GM12872 (cell line): ENCODE data around the gene BRD4.

Experiments
- TF ChIP-seq, protein P1 (sequence below): IDR thresholded peaks from 3 replicates; pipeline ENCODE4 v1.5.1; 2011; ENCODE audit warnings: low read depth, mild to moderate bottlenecking, low read length, moderate library complexity; ENCODE audit not compliant: insufficient read depth

The BRD4 gene

GRCh38 chr19:15244808-15245207, 87.5 kb downstream of the BRD4 start:
- TF ChIP-seq, protein P1, sequence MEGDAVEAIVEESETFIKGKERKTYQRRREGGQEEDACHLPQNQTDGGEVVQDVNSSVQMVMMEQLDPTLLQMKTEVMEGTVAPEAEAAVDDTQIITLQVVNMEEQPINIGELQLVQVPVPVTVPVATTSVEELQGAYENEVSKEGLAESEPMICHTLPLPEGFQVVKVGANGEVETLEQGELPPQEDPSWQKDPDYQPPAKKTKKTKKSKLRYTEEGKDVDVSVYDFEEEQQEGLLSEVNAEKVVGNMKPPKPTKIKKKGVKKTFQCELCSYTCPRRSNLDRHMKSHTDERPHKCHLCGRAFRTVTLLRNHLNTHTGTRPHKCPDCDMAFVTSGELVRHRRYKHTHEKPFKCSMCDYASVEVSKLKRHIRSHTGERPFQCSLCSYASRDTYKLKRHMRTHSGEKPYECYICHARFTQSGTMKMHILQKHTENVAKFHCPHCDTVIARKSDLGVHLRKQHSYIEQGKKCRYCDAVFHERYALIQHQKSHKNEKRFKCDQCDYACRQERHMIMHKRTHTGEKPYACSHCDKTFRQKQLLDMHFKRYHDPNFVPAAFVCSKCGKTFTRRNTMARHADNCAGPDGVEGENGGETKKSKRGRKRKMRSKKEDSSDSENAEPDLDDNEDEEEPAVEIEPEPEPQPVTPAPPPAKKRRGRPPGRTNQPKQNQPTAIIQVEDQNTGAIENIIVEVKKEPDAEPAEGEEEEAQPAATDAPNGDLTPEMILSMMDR = no peak

GRCh38 chr19:15244106-15244803, 88.1 kb downstream of the BRD4 start:
- TF ChIP-seq, protein P1 = no peak

GRCh38 chr19:15243236-15243957, 88.9 kb downstream of the BRD4 start:
- TF ChIP-seq, protein P1 = no peak

GRCh38 chr19:15241259-15241910, 91.0 kb downstream of the BRD4 start:
- TF ChIP-seq, protein P1 = no peak

GRCh38 chr19:15240515-15240914, 91.8 kb downstream of the BRD4 start:
- TF ChIP-seq, protein P1 = no peak

DNA sequence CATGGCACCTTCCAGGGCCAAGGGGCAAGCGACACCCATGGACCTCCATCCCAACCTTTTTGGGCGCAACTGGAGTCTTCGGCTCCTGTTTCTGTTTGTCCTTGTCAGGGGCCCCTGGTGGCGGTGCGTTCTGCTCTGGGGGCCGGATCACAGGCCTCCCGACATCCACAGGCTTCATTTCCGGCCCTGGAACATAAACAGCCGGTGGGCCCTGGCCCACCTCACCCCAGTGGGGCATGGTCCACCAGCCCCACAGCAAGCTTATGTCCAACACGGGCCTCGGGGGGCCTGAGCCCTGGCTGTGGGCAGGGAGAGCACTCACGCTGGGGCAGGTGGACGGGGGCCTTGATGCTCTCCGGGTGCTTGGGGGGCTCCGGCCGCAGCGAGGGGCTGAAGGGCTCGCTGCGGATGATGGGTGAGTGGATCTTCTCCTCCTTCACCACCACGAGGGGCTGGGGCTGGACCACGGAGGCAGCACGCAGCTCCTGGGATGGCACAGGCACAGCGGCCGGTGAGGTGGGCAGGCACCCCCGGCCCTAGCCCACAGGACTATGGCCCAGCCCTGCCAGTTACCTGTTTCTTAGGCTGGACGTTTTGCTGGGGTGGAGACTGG, 92.9 kb downstream of the BRD4 start:
- TF ChIP-seq, protein P1 = no peak

DNA sequence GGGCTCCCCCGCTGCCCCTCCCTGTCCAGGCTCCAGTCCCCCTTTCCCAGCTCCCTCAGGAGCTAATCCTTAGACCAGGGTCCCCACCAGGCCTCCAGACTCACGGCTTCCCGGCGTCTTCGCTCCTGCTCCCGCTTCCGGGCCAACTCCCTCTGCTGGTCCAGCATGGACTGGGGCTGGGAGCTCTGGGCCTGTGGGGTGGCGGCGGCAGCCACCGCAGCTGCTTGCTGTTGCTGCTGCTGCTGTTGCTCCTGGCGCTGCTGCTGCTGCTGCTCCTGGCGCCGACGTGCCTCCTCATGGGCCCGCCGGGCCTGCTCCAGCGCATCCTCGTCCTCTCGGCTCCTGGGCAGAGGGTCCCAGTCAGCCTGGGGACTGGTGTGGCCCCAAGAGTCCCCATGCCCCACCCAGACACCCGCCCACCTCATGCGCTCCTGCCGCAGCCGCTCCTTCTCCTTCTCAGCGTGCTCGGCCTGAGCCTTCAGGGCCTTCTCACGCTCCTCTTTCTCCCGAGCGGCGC, 93.6 kb downstream of the BRD4 start:
- TF ChIP-seq, protein P1 = no peak
